ENCODE data around the gene KLF6. TPM values are rescaled to one million over a fixed set of nuclear protein-coding genes. Genes with fewer than 3 reads are reported as not detected.
A peak's percentile ranks its signal among the peaks of the same experiment; 100 is the strongest.

KLF6 gene
- total and polyA plus RNA-seq, 9 of the 15 experiments (the other 6 are each of a cell fraction or from before 2014, with no cell fraction given): 3.2 to 23.9 (median 8.0) TPM

DNA sequence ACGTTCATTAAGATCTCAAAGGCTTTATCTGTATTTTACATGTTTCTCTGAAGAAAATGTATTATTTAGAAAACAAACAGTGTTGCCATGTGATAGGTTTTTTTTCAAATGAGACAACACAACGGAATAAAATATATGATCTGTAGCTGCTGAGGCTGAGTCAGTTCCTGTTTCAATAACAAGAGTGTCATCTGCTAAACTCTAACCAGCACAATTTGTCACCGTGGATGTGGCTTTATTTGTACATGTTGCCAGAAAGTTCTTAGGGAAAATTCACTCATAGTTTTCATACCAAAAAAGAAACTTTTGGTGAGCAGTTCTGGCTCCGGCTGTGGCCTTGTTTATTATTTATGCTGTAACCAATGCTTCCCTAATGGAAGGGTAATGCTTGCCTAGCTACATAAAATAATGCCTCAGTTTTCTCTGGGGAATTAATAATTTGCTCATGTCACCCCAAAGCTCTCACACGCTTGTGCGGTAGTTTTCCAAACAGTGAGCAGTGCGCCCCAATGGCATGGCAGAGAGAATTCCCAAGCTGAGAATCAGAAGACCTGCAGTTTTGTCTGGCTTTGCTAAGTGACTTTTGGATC, 20.3 kb upstream of the KLF6 start (continued):
- TF ChIP-seq STAT5A (IDR thresholded peaks at IDR 0.05; ENCODE audit: borderline replicate concordance, low read length): peak; percentile 39; the same call in 1 of the 2 replicates
- no peak for TF ChIP-seq TCFL5 (CRISPR knock-in tag; conservative IDR thresholded peaks at IDR 0.05)
- no peak for TF ChIP-seq ARID2 (IDR thresholded peaks at IDR 0.05)
- TF ChIP-seq, protein P1, sequence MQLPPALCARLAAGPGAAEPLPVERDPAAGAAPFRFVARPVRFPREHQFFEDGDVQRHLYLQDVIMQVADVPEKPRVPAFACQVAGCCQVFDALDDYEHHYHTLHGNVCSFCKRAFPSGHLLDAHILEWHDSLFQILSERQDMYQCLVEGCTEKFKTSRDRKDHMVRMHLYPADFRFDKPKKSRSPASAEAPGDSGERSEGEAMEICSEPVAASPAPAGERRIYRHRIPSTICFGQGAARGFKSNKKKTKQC (CRISPR knock-in tag; IDR thresholded peaks at IDR 0.05): no peak
- no peak for TF ChIP-seq TFE3 (CRISPR knock-in tag; IDR thresholded peaks at IDR 0.05)
- no peak for TF ChIP-seq ZNF41 (CRISPR knock-in tag; conservative IDR thresholded peaks at IDR 0.05)
- TF ChIP-seq CBFA2T3 (IDR thresholded peaks at IDR 0.05): peak; percentile 39; the same call in 1 of the 2 replicates
- TF ChIP-seq HDAC1 (IDR thresholded peaks at IDR 0.05): no peak
- no peak for TF ChIP-seq USF1 (CRISPR knock-in tag; IDR thresholded peaks at IDR 0.05)
- TF ChIP-seq RFX7 (CRISPR knock-in tag; IDR thresholded peaks at IDR 0.05): no peak
- TF ChIP-seq, protein P2, sequence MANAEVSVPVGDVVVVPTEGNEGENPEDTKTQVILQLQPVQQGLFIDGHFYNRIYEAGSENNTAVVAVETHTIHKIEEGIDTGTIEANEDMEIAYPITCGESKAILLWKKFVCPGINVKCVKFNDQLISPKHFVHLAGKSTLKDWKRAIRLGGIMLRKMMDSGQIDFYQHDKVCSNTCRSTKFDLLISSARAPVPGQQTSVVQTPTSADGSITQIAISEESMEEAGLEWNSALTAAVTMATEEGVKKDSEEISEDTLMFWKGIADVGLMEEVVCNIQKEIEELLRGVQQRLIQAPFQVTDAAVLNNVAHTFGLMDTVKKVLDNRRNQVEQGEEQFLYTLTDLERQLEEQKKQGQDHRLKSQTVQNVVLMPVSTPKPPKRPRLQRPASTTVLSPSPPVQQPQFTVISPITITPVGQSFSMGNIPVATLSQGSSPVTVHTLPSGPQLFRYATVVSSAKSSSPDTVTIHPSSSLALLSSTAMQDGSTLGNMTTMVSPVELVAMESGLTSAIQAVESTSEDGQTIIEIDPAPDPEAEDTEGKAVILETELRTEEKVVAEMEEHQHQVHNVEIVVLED (CRISPR knock-in tag; IDR thresholded peaks at IDR 0.05): no peak
- peak; percentile 73; the same call in 1 of the 2 replicates for TF ChIP-seq ZNF584 (CRISPR knock-in tag; IDR thresholded peaks at IDR 0.05; ENCODE audit: low read depth)
- TF ChIP-seq HDAC8 (tag; IDR thresholded peaks at IDR 0.05): no peak
- TF ChIP-seq NKRF (IDR thresholded peaks at IDR 0.05; ENCODE audit: borderline replicate concordance): no peak
- peak; percentile 27 for TF ChIP-seq GABPA (tag; conservative IDR thresholded peaks at IDR 0.05; ENCODE audit: low read depth)
- TF ChIP-seq GATA2 (CRISPR knock-in tag; IDR thresholded peaks at IDR 0.05): no peak
- no peak for TF ChIP-seq DDX20 (tag; IDR thresholded peaks at IDR 0.05; ENCODE audit: low read depth)
- TF ChIP-seq ELK1 (CRISPR knock-in tag; IDR thresholded peaks at IDR 0.05): no peak
- peak; percentile 82 for TF ChIP-seq MEIS2 (IDR thresholded peaks at IDR 0.05; ENCODE audit: partially characterized antibody)

Data from K562 (cell line).